Osteoblast (primary cell): Measurements from ENCODE around the gene PPP3CA. TPM values are rescaled to one million over a fixed set of nuclear protein-coding genes. Genes with fewer than 3 reads are reported as not detected.

ENCODE experiments used
- DNase-seq: peaks from one replicate; pipeline ENCODE4 v3.0.0; 2011; ENCODE audit warnings: low spot score, mixed read lengths; ENCODE audit not compliant: insufficient read length; ENCODE audit errors: missing footprints
- H2AFZ ChIP-seq: 2 replicates; pipeline ENCODE4 v1.6.0; 2011; ENCODE audit warnings: mild to moderate bottlenecking, low read length
- H3K27ac ChIP-seq: 2 replicates; pipeline ENCODE4 v1.5.1; 2011; ENCODE audit warnings: mild to moderate bottlenecking, low read depth, low read length, moderate library complexity
- H3K27me3 ChIP-seq: 2 replicates; pipeline ENCODE4 v1.6.0; 2012; ENCODE audit warnings: mild to moderate bottlenecking, control low read depth, inconsistent platforms, low read length, moderate library complexity; ENCODE audit not compliant: insufficient read depth
- H3K36me3 ChIP-seq: 2 replicates; pipeline ENCODE4 v1.5.1; 2011; ENCODE audit warnings: mild to moderate bottlenecking, low read length, control low read depth, moderate library complexity; ENCODE audit not compliant: insufficient read depth
- H3K4me1 ChIP-seq: 2 replicates; pipeline ENCODE4 v1.5.1; 2011; ENCODE audit warnings: mild to moderate bottlenecking, low read length, control low read depth, moderate library complexity; ENCODE audit not compliant: insufficient read depth
- H3K4me2 ChIP-seq: 2 replicates; pipeline ENCODE4 v1.6.0; 2011; ENCODE audit warnings: mild to moderate bottlenecking, low read length; ENCODE audit not compliant: insufficient read depth
- H3K4me3 ChIP-seq: fragments of 200-600 bp; sonication (generic); 3 replicates; pipeline ENCODE4 v1.5.1; 2012; ENCODE audit warnings: mild to moderate bottlenecking, low read length, inconsistent platforms; ENCODE audit not compliant: insufficient read depth
- H3K79me2 ChIP-seq: 2 replicates; pipeline ENCODE4 v1.6.0; 2012; ENCODE audit warnings: mild to moderate bottlenecking, low read length, control low read depth, inconsistent platforms; ENCODE audit not compliant: insufficient read depth
- H3K9me3 ChIP-seq: 2 replicates; pipeline ENCODE4 v1.5.1; 2011; ENCODE audit warnings: low read depth, low read length, control low read depth
- H4K20me1 ChIP-seq: 2 replicates; pipeline ENCODE4 v1.6.0; 2012; ENCODE audit warnings: mild to moderate bottlenecking, low read length, control low read depth; ENCODE audit not compliant: insufficient read depth
- total RNA-seq: library from RNA; depleted of rRNA; stranded (reverse); fragments of >200 nt; gene quantifications from 2 replicates; pipeline ENCODE4 v1.2.3, GENCODE V29; 2012
- TF ChIP-seq, protein P1 (sequence below): IDR thresholded peaks from 2 replicates; pipeline ENCODE4 v1.5.1; 2011; ENCODE audit warnings: mild to moderate bottlenecking, low read depth, low read length, moderate library complexity; ENCODE audit errors: extremely low read depth

The PPP3CA gene
- total RNA-seq, 1 donor, result 80.0 TPM

DNA sequence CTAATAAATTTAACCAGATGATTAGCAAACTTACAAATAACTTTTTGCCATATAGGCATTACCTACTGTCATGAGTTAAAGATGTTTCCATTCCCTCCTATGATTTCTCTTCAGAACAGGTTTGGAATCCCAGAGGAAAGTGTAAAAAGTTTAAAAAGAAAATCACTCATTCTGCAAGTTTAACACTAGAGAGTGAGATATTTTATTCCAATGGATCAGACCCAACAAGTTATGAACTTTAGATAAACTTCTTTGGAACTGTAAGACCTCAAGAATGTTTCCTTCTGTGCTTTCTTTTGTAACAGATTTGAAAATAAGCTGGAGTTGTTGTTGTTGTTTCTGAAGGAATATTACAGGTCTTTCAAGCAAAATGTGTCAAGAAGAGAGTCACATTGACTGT is 51.6 kb downstream of the PPP3CA start:
- Histone ChIP-seq H3K4me3 (no peak overlapping the region), H3K27ac (no peak overlapping the region), H3K79me2 (peaks cover 58% of the 10 kb centered on the region), H2AFZ (no peak overlapping the region), H3K27me3 (no peaks in the 10 kb centered on the region), H3K4me1 (peaks cover 12% of the 10 kb centered on the region), H3K4me2 (no peak overlapping the region), H3K9me3 (no peaks in the 10 kb centered on the region), H4K20me1 (peaks cover 37% of the 10 kb centered on the region), H3K36me3 (no peaks in the 10 kb centered on the region)
- DNase-seq, result no peak
- TF ChIP-seq, protein P1, sequence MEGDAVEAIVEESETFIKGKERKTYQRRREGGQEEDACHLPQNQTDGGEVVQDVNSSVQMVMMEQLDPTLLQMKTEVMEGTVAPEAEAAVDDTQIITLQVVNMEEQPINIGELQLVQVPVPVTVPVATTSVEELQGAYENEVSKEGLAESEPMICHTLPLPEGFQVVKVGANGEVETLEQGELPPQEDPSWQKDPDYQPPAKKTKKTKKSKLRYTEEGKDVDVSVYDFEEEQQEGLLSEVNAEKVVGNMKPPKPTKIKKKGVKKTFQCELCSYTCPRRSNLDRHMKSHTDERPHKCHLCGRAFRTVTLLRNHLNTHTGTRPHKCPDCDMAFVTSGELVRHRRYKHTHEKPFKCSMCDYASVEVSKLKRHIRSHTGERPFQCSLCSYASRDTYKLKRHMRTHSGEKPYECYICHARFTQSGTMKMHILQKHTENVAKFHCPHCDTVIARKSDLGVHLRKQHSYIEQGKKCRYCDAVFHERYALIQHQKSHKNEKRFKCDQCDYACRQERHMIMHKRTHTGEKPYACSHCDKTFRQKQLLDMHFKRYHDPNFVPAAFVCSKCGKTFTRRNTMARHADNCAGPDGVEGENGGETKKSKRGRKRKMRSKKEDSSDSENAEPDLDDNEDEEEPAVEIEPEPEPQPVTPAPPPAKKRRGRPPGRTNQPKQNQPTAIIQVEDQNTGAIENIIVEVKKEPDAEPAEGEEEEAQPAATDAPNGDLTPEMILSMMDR, result no peak

DNA sequence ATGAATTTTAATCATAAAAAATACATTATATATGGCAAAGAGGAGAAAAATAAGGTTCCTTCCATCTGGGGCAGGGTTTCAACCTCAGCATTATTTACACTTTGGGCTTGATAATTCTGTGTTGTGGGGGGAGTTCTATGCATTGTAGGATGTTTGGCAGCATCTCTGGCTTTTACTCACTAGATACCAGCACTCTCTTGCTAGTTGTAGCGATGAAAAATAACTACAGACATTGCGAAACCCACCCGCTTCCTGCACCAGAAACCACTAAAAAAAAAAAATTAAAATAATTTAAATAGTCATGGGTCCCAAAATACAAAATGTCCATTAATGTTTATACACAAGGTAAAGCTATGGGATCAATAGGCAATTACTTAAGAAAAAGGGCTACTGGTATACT is 52.7 kb downstream of the PPP3CA start:
- TF ChIP-seq, protein P1, result no peak
- Histone ChIP-seq H3K4me1 (peaks cover 12% of the 10 kb centered on the region), H4K20me1 (peaks cover 32% of the 10 kb centered on the region), H3K27ac (no peak overlapping the region), H2AFZ (no peak overlapping the region), H3K4me3 (no peak overlapping the region), H3K4me2 (no peak overlapping the region), H3K36me3 (no peaks in the 10 kb centered on the region), H3K79me2 (peaks cover 58% of the 10 kb centered on the region), H3K9me3 (no peaks in the 10 kb centered on the region), H3K27me3 (no peaks in the 10 kb centered on the region)
- no peak for DNase-seq

DNA sequence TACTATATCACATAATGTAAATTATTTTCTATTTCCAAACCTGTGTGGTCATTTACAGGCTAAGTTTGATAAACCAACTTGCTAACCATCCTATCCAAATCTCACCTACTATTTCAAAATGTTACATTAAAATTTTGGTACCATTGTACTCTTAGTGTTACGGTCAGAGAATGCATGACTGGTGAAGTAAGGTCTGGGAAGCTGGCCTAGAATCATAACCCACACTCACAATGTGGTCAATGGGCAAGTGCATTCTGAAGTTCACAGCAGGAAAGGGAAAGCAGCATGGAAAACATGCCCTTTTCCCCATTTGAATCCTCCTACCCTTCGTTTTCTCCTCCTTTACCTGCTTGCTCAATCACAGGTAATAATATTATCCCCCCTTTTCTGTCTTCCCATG is 54.4 kb downstream of the PPP3CA start:
- peak; percentile 71 for DNase-seq
- no peaks in the 10 kb centered on the region for H3K27me3 ChIP-seq
- no peaks in the 10 kb centered on the region for H3K36me3 ChIP-seq
- peaks cover 12% of the 10 kb centered on the region for H3K4me1 ChIP-seq
- peak overlapping the region; percentile 49 for H3K27ac ChIP-seq
- TF ChIP-seq, protein P1, result no peak
- peaks cover 57% of the 10 kb centered on the region for H3K79me2 ChIP-seq
- no peak overlapping the region for H3K4me3 ChIP-seq
- no peaks in the 10 kb centered on the region for H3K9me3 ChIP-seq
- H3K4me2 ChIP-seq, result peak overlapping the region; percentile 56
- H2AFZ ChIP-seq, result no peak overlapping the region
- peaks cover 30% of the 10 kb centered on the region for H4K20me1 ChIP-seq

DNA sequence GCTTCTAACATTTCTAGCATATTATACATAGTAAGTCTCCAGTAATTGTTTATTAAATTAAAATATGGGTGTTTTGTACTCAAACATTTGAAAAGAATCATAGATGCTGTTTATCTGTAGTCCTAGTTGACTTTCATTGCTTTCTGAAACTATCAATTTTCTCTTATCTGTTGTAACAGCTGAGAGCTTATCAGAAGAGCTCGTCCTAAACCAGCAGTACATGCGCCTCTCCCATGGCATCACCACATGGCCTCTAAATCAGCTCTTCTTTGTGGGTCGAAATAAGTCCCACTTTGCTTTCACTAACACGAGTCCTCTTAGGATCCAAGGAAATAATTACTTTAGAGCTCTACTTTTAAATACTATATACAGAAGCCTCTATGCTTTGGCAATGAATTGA is 55.1 kb downstream of the PPP3CA start:
- no peak for DNase-seq
- no peak overlapping the region for H3K27ac ChIP-seq
- no peaks in the 10 kb centered on the region for H3K9me3 ChIP-seq
- no peak overlapping the region for H3K4me2 ChIP-seq
- H3K27me3 ChIP-seq, result no peaks in the 10 kb centered on the region
- TF ChIP-seq, protein P1, result no peak
- no peaks in the 10 kb centered on the region for H3K36me3 ChIP-seq
- H3K79me2 ChIP-seq, result peaks cover 56% of the 10 kb centered on the region
- H3K4me1 ChIP-seq, result peaks cover 12% of the 10 kb centered on the region
- H2AFZ ChIP-seq, result no peak overlapping the region
- H3K4me3 ChIP-seq, result no peak overlapping the region
- peaks cover 34% of the 10 kb centered on the region for H4K20me1 ChIP-seq
